ENCODE results near the gene SOS2.

- TF ChIP-seq, protein P1, sequence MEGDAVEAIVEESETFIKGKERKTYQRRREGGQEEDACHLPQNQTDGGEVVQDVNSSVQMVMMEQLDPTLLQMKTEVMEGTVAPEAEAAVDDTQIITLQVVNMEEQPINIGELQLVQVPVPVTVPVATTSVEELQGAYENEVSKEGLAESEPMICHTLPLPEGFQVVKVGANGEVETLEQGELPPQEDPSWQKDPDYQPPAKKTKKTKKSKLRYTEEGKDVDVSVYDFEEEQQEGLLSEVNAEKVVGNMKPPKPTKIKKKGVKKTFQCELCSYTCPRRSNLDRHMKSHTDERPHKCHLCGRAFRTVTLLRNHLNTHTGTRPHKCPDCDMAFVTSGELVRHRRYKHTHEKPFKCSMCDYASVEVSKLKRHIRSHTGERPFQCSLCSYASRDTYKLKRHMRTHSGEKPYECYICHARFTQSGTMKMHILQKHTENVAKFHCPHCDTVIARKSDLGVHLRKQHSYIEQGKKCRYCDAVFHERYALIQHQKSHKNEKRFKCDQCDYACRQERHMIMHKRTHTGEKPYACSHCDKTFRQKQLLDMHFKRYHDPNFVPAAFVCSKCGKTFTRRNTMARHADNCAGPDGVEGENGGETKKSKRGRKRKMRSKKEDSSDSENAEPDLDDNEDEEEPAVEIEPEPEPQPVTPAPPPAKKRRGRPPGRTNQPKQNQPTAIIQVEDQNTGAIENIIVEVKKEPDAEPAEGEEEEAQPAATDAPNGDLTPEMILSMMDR (IDR thresholded peaks at IDR 0.05) = no peak
- no peak for TF ChIP-seq EZH2 (IDR thresholded peaks at IDR 0.05; ENCODE audit: borderline replicate concordance, insufficient read depth, low read depth, low read length, poor library complexity, severe bottlenecking)
These were observed 122.0 kb downstream of the SOS2 start for GRCh38 chr14:50109342-50109741.
